GM19438 (cell line): ENCODE measurements around the gene ME2.
"Not testable (repeated sequence)": the region's sequence is repeated elsewhere in the genome, so short reads cannot be mapped to it uniquely, and the experiment has no call there.

Source experiments
- ATAC-seq: cut with Tn5 transposase; IDR thresholded peaks from one replicate; pipeline ENCODE4 v1.9.1; 2021; ENCODE audit warnings: low read depth; ENCODE audit not compliant: unreplicated experiment

The ME2 gene

DNA sequence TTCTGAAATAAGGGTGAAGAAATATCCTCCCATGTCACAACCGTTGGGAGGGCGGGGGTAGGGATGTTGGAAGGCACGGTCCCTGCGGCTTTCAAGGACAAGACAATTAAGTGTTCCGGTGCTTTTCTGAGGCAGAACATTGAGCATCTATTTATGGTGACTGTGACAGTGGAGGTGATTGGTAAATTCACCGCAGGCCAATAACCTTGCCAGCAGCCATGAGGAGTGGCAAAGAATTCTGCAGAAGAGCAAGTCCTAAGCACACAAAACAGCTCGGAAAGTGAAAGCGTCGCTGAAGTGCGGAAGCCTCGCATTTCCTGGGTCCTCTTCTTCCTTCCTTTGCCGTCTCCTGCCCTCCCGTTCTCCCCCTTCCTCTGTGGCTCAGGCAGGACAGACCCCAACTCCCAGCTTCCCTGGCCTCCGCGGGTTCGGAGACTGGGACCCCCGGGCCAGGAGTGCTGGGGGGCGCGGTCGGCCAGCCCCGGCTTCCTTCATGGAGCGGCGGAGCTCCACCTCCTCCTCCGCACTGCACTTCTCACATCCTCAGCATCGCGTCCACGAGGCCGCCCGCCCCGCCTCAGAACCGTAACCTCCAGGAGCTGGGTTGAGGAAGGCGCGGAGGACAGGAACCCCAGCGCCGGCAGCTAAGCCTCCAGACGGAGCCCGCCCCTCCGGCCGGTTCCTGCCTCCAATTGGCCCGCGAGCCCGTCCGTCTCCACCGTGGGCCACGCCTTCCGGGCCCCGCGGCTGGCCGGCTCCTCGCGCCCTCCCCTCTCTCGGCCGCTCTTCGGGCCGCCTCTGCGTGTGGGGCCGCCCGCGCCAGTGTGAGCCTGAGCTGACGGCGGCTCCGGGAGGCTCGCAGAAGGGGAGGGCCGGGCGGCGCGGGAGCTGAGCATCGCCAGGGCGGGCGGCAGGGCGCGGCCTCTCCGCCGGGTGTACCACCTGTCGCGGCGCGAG, at the start of gene ME2:
Gene ME2, plus strand, starts transcription at position 774 of the 957 bp plus-strand sequence. CDS start 16,703 bp downstream, outside the sequence.
- ATAC-seq: peak; percentile 90

- ATAC-seq: no peak
These were observed 49.3 kb upstream of the ME2 start for GRCh38 chr18:50829644-50830043.

GRCh38 chr18:50830544-50830943, 48.4 kb upstream of the ME2 start:
- peak; percentile 53 for ATAC-seq

- ATAC-seq: peak; percentile 75
These were observed 46.2 kb upstream of the ME2 start for GRCh38 chr18:50832754-50833153.

GRCh38 chr18:50833496-50833895, 45.4 kb upstream of the ME2 start:
- not testable (repeated sequence) for ATAC-seq

DNA sequence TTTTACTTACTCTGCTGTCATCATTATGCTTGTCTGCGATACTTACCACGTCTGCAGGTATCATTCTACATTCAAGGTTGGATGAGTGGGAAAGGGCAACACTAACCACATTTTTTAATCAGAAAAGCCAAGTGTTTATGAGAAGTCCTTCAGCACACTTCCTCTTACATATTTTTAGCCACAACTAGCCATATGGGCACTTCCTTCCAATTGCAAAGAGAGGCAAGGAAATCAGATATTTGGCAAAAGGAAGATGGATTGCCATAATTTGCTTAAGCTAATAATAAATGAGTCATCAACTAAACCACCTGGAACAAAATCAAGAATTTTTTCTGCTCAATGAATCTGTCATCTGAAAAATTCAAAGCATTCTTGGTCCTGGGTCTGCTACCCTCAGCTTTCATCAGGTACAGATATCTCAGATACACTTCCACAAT, 42.4 kb upstream of the ME2 start:
- ATAC-seq: no peak

DNA sequence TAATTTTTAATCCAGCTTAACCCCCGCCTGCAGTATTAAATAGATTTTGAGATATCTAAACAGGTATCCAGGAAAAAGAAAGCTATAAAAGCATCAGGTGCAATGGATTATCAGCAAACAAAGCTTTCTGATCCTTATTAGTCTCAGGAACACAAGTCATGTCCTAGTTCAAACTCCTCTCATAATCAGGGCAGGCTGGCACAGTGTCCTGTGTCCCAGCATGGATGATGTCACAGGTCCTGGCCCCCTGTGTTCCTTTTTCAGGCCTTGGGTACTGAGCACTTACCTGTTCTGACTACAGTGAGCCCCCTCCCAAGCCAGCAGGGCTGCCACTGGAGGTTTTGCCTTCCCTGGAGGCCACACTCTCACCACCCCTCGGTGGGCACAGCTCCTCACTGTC, 39.6 kb upstream of the ME2 start:
- ATAC-seq: no peak

- ATAC-seq: no peak
These were observed 38.9 kb upstream of the ME2 start for GRCh38 chr18:50839996-50840395.

DNA sequence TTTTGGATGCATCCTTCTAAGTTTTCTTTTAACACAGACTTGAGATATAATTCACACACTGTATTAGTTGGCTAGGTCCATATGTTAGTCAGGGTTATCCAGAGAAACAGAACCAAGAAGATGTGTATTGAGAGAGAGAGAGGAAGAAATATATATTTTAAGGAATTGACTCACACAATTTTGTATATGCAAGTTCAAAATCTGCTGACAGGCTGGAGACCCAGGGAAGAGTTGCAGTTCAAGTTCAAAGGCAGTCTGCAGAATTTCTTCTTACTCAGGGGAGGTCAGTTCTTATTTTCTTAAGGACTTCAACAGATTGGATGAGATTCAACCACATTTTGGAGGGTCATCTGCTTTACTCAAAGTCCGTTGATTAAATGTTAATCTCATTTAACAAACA, 36.1 kb upstream of the ME2 start:
- no peak for ATAC-seq

DNA sequence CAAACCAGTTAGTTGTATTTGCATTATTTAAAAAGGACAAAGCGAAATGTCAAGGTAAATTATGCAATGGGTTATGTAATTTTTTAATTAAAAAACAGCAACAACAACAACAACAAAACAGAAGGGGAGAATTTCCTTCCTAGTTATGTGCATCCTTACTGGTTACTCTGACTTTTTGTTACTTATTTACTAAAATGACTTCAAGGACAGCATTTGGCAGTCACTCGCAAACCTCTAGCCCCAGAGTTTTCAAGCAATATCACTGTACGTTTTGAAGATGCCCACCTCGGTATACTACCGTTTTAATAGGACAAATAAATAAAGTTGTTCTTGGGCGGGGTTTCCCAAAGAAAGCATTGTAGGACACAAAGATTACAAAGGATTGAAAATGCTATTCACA, 34.4 kb upstream of the ME2 start:
- ATAC-seq: no peak

DNA sequence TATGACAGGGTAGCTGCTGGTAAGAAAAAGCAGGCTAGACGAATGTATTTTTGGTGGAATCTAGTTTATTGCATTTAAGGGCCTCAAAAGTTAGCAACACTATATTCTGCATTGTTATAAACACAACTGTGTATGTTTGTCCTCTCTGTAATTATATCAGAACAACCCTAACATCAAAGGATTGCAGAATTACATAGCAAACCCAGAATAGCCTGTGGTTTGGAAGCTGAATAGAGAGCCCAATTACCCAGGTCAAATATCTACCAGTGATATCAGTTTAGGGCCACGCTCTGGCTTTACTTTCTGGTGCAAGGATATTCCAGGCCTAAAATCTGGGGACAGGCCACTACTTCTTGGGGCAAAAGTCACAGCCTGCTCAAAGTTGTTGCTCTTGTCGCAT, 34.0 kb upstream of the ME2 start:
- ATAC-seq: no peak

GRCh38 chr18:50847192-50847591, 31.7 kb upstream of the ME2 start:
- ATAC-seq: no peak

- no peak for ATAC-seq
These were observed 30.8 kb upstream of the ME2 start for GRCh38 chr18:50848061-50848551.

- ATAC-seq: no peak
These were observed 29.9 kb upstream of the ME2 start for GRCh38 chr18:50848991-50849390.

DNA sequence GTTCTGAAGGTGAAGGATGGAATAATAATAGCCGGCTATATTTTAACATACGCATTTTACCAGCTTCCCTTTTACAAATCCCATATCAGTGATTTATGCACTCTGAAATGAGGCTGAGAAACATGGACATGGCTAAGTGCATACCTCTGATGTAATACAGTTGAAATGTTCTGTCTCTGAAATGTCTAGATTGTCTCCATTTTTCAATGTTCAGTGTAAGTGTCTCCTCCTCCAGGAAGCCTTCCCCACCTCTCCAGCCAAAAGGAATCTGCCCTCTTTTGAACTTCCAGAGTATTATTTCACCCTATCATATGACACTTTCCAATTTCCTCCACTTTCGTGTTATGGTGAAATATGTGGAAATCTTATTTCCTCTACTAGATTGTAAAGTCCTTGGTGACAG, 29.5 kb upstream of the ME2 start:
- no peak for ATAC-seq

GRCh38 chr18:50850307-50851065, 28.4 kb upstream of the ME2 start:
- ATAC-seq: no peak

GRCh38 chr18:50853863-50854271, 25.1 kb upstream of the ME2 start:
- no peak for ATAC-seq

GRCh38 chr18:50855976-50856757, 22.8 kb upstream of the ME2 start:
- no peak for ATAC-seq

DNA sequence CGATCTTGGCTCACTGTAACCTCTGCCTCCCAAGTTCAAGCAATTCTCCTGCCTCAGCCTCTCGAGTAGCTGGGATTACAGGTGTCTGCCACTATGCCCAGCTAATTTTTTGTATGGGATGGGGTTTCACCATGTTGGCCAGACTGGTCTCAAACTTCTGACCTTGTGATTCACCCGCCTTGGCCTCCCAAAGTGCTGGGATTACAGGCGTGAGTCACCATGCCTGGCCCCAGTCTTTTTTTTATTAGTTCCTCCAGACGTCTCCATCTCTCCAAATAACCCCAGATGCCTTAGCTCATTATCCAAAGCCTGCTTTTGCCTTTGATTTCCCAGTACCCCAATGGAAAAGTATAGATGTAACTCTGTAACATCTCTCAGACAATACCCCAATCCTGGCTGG, 21.8 kb upstream of the ME2 start:
- not testable (repeated sequence) for ATAC-seq

DNA sequence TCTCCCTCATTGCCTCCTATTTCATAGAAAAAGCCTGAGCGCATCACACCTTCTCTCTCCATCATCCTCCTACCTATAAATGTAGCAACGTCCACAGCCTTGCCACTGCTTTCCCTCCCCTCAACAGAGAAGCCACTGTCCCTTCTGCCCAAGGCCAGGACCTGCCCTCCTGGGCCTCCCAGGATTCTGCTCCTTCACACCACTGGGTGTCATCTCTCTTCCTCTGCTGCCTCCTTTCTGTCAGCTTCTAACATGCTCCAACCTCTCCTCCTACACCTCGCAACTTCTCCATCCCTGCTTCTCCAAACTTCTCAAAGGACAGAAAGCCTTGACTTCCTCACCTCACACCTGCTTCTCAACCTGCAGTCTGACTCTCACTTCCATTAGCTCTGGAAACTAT, 21.2 kb upstream of the ME2 start:
- no peak for ATAC-seq
